ENCODE data around the gene BCL6B. TPM values are rescaled to one million over a fixed set of nuclear protein-coding genes. Genes with fewer than 3 reads are reported as not detected.

The BCL6B gene
- total and polyA plus RNA-seq, 2 experiments from 2014 or later = 3.3 to 4.5 TPM

GRCh38 chr17:7016886-7017826 is 5.7 kb upstream of the BCL6B start:
- peaks cover 41% of the 10 kb centered on the region for H3K4me1 ChIP-seq (ENCODE audit: insufficient read depth)
- no peaks in the 10 kb centered on the region for H3K9me2 ChIP-seq (ENCODE audit: insufficient read depth)
- peaks cover 28% of the 10 kb centered on the region for H3K27me3 ChIP-seq (ENCODE audit: insufficient read depth)
- H2AFZ ChIP-seq = no peak overlapping the region
- DNase-seq (ENCODE audit: low spot score) (no peak), ATAC-seq (no peak)
- H3F3A ChIP-seq (replicated peaks; ENCODE audit: low read depth) = peaks cover 15% of the 10 kb centered on the region
- H3K27ac Mint-ChIP-seq = no peak overlapping the region
- no peak overlapping the region for H3K27ac ChIP-seq (ENCODE audit: low read depth)
- no peak overlapping the region; the same call in 2 of the 3 replicates for H3K4me3 Mint-ChIP-seq
- no peaks in the 10 kb centered on the region; the same call in 2 of the 3 replicates for H3K9me3 Mint-ChIP-seq
- TF ChIP-seq ETS1 (IDR thresholded peaks at IDR 0.05) (no peak), CREB1 (CRISPR knock-in tag; IDR thresholded peaks at IDR 0.05; ENCODE audit: low read depth) (no peak), POLR2AphosphoS5 (IDR thresholded peaks at IDR 0.05; ENCODE audit: low read depth) (no peak), JUNB (IDR thresholded peaks at IDR 0.05; ENCODE audit: unreplicated experiment) (no peak), EZH2 (IDR thresholded peaks at IDR 0.05; ENCODE audit: low read depth, unreplicated experiment) (no peak), STAT1 (IDR thresholded peaks at IDR 0.05; ENCODE audit: unreplicated experiment) (no peak), ZNF462 (CRISPR knock-in tag; IDR thresholded peaks at IDR 0.05) (no peak), ZNF331 (CRISPR knock-in tag; IDR thresholded peaks at IDR 0.05; ENCODE audit: low read depth) (no peak), NANOG (IDR thresholded peaks at IDR 0.05; ENCODE audit: borderline replicate concordance) (no peak), EZH2phosphoT487 (IDR thresholded peaks at IDR 0.05; ENCODE audit: unreplicated experiment) (no peak), ZNF114 (CRISPR knock-in tag; IDR thresholded peaks at IDR 0.05) (no peak), CTCF (conservative IDR thresholded peaks at IDR 0.05; ENCODE audit: low read depth in 2 of 2) (no peak), REST (IDR thresholded peaks at IDR 0.05; ENCODE audit: unreplicated experiment) (no peak)
- H4K20me1 ChIP-seq (replicated peaks; ENCODE audit: insufficient read depth) = peaks cover 6% of the 10 kb centered on the region; the same call in 1 of the 2 replicates
- peaks cover 7% of the 10 kb centered on the region for H3K79me2 ChIP-seq (replicated peaks; ENCODE audit: insufficient read depth)
- no peak overlapping the region for H3K4me3 ChIP-seq
- H3K4me2 ChIP-seq = no peak overlapping the region
- no peaks in the 10 kb centered on the region for H3K36me3 ChIP-seq (ENCODE audit: insufficient read depth)
- peaks cover 52% of the 10 kb centered on the region for H3K4me1 Mint-ChIP-seq
- peaks cover 34% of the 10 kb centered on the region for H3K27me3 Mint-ChIP-seq (ENCODE audit: insufficient read depth, low read depth, poor library complexity)
- H3K36me3 Mint-ChIP-seq (ENCODE audit: low read depth) = peaks cover 17% of the 10 kb centered on the region

Measured in GM23338 (cell line).